Activated B cell treated with CpG ODN at 0.5 μM for 24 hours (primary cell): ENCODE measurements around the gene TMSB15C. TPM values are rescaled to one million over a fixed set of nuclear protein-coding genes. Genes with fewer than 3 reads are reported as not detected.
A peak's percentile ranks its signal among the peaks of the same experiment; 100 is the strongest.

Experiments used
- ATAC-seq: fragments of 200-7000 bp; cut with Tn5 transposase; one replicate; pipeline ENCODE4 v1.10.0; 2021; ENCODE audit warnings: low read depth, mild to moderate bottlenecking, moderate library complexity
- CTCF ChIA-PET: fragments of 350-600 bp; sonication (Branson Sonifier 250); formaldehyde crosslinking; loops from one replicate; lab custom pipeline; 2021; ENCODE audit warnings: antibody characterized with exemption; lab: Charles Lee
- POLR2A ChIA-PET: fragments of 350-600 bp; sonication (Branson Sonifier 250); formaldehyde crosslinking; loops from one replicate; lab custom pipeline; 2021; ENCODE audit warnings: antibody characterized with exemption; lab: Charles Lee
- DNase-seq: peaks from one replicate; pipeline ENCODE4 v3.0.0; 2022
- H3K27ac Mint-ChIP-seq: one replicate; pipeline ENCODE4 v1.8.0; 2020; ENCODE audit warnings: mixed read lengths
- H3K27me3 Mint-ChIP-seq: one replicate; pipeline ENCODE4 v1.8.0; 2021; ENCODE audit warnings: mixed read lengths
- H3K36me3 Mint-ChIP-seq: one replicate; pipeline ENCODE4 v1.8.0; 2021; ENCODE audit warnings: low read depth, mixed read lengths
- H3K4me1 Mint-ChIP-seq: one replicate; pipeline ENCODE4 v1.8.0; 2021; ENCODE audit warnings: mixed read lengths
- H3K4me3 Mint-ChIP-seq: one replicate; pipeline ENCODE4 v1.8.0; 2020; ENCODE audit warnings: mild to moderate bottlenecking, mixed read lengths
- H3K9me3 Mint-ChIP-seq: one replicate; pipeline ENCODE4 v1.8.0; 2020; ENCODE audit warnings: mixed read lengths
- intact Hi-C: fragments of 100-400 bp; cut with micrococcal nuclease; formaldehyde crosslinking; loops from one replicate; pipeline ENCODE4 v1.15.1; 2024
- total RNA-seq: library from RNA; stranded (reverse); gene quantifications from 2 replicates; pipeline ENCODE4 v1.2.3, GENCODE V29; 2022
- TF ChIP-seq, protein P1 (sequence below): fragments of 200-600 bp; IDR thresholded peaks from one replicate; pipeline ENCODE4 v1.8.0; 2022; ENCODE audit warnings: antibody characterized with exemption, mild to moderate bottlenecking

The TMSB15C gene
- total RNA-seq, 1 donor from 2014 or later, result 2.0 TPM

DNA sequence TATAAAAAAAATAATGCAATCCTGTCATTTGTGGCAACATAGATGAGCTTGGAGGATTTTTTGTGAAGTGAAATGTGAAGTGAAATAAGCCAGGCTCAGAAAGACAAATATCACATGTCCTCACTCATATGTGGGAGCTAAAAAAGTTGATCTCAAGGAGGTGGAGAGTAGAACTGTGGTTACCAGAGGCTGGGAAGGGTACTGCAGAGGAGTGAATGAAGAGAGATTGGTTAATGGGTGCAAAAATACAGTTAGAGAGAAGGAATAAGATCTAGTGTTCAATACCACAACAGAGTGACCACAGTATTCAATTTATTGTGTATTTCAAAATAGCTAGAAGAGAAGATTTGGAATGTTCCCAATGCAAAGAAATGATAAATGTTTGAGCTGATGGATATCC, 22.9 kb upstream of the TMSB15C start:
- no peaks in the 10 kb centered on the region for H3K36me3 Mint-ChIP-seq
- peaks cover 4% of the 10 kb centered on the region for H3K4me1 Mint-ChIP-seq
- TF ChIP-seq, protein P1, sequence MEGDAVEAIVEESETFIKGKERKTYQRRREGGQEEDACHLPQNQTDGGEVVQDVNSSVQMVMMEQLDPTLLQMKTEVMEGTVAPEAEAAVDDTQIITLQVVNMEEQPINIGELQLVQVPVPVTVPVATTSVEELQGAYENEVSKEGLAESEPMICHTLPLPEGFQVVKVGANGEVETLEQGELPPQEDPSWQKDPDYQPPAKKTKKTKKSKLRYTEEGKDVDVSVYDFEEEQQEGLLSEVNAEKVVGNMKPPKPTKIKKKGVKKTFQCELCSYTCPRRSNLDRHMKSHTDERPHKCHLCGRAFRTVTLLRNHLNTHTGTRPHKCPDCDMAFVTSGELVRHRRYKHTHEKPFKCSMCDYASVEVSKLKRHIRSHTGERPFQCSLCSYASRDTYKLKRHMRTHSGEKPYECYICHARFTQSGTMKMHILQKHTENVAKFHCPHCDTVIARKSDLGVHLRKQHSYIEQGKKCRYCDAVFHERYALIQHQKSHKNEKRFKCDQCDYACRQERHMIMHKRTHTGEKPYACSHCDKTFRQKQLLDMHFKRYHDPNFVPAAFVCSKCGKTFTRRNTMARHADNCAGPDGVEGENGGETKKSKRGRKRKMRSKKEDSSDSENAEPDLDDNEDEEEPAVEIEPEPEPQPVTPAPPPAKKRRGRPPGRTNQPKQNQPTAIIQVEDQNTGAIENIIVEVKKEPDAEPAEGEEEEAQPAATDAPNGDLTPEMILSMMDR, result no peak
- ChIA-PET POLR2A (no interaction called here), CTCF (interaction anchor here (0.7 to 2.7 kb wide), 3 partner anchors 14 to 40 kb away, joined by 3 to 26 read pairs (median 22); partner anchors contain the start of gene ZCCHC18)
- H3K27me3 Mint-ChIP-seq, result peaks cover under 1% of the 10 kb centered on the region
- ATAC-seq (no peak), DNase-seq (no peak)
- no peaks in the 10 kb centered on the region for H3K9me3 Mint-ChIP-seq
- no peak overlapping the region for H3K27ac Mint-ChIP-seq
- no peak overlapping the region for H3K4me3 Mint-ChIP-seq
- intact Hi-C loops, result loop anchor here (1.0 kb wide), 2 partner anchors 14 to 37 kb away; no protein-coding TSS in a partner anchor

DNA sequence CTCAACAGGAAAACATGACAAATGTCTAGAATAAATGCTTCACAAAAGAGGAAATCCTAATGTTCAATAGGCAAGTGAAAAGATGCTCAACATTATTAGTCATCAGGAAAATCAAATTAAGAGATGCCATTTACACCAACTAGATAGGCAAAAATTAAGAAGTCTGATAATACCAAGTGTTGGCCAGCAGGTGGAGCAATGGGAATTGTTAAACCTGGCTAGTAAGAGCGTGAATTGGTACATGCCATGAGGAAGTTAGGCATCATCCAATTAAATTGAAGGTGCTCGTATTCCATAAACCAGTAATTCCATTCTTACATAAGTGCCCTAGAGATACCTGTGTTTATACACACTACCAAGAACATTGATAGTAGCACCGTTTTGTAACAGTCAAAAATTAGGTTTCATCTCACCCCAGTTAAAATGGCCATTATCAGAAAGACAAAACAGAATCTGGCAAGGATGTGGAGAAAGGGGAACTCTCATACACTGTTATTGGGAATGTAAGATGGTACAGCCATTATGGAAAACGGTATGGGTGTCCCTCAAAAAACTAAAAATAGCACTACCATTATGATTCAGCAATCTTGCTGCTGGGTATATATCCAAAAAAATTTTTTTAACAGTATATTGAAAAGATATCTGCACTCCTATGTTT, 22.2 kb upstream of the TMSB15C start:
- Mint-ChIP-seq H3K9me3 (no peaks in the 10 kb centered on the region), H3K4me1 (peaks cover 4% of the 10 kb centered on the region), H3K4me3 (no peak overlapping the region), H3K27ac (no peak overlapping the region), H3K36me3 (no peaks in the 10 kb centered on the region), H3K27me3 (peaks cover 2% of the 10 kb centered on the region)
- ATAC-seq (peak; percentile 68), DNase-seq (no peak)
- ChIA-PET CTCF (interaction anchor here (2.5 to 2.7 kb wide), 2 partner anchors 14 to 39 kb away, joined by 22 to 26 read pairs; partner anchors contain the start of gene ZCCHC18), POLR2A (no interaction called here)
- TF ChIP-seq, protein P1, result no peak
- intact Hi-C loops, result loop anchor here (1.0 kb wide), 2 partner anchors 15 to 38 kb away; no protein-coding TSS in a partner anchor

DNA sequence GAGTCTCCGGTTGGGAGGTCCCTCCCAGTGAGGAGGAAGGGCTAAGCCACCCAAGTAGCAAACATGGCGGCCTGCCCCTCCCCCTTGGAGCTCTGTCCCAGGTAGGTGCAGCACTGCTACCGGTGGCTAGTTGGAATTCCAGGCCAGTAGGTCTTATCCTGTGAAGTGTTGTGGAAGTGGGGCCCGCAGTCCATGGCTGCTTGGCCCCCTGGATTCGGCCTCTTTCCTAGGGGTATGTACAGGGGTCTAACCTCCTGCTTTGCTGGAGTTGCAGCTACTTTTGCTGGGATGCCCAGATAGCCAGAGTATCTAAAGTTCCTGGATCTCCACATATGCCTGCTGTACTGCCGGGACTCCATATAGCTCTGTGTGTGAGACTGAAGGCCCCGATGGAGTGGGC, 9.9 kb upstream of the TMSB15C start:
- intact Hi-C loops, result no loop called here
- no peak overlapping the region for H3K4me3 Mint-ChIP-seq
- H3K36me3 Mint-ChIP-seq, result no peaks in the 10 kb centered on the region
- H3K27me3 Mint-ChIP-seq, result no peaks in the 10 kb centered on the region
- POLR2A ChIA-PET, result no interaction called here
- H3K9me3 Mint-ChIP-seq, result no peaks in the 10 kb centered on the region
- TF ChIP-seq, protein P1, result no peak
- no peak for DNase-seq
- no peaks in the 10 kb centered on the region for H3K4me1 Mint-ChIP-seq
- ATAC-seq, result no peak
- no peak overlapping the region for H3K27ac Mint-ChIP-seq
- CTCF ChIA-PET, result no interaction called here

DNA sequence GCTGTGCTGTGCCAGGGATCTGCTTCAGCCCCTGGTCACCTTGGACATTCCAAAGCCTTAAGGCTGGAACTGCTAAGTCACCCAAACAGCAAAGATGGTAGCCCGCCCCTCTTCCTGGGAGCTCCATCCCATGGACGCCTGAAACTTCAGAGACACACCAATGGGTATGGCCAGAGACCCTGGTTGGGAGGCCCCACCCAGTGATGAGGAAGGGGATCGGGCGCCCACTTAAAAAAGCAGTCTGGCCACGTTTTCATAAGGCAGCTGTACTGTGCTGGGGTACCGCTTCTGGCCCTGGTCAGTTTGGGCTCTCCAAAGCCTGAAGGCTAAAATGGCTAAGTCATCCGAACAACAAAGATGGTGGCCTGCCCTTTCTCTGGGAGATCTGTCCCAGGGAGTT, 9.4 kb upstream of the TMSB15C start:
- Mint-ChIP-seq H3K4me1 (no peaks in the 10 kb centered on the region), H3K4me3 (no peak overlapping the region), H3K9me3 (no peaks in the 10 kb centered on the region), H3K36me3 (no peaks in the 10 kb centered on the region), H3K27ac (no peak overlapping the region), H3K27me3 (no peaks in the 10 kb centered on the region)
- DNase-seq (no peak), ATAC-seq (no peak)
- TF ChIP-seq, protein P1, result no peak
- POLR2A ChIA-PET, result no interaction called here
- intact Hi-C loops, result no loop called here
- CTCF ChIA-PET, result no interaction called here

DNA sequence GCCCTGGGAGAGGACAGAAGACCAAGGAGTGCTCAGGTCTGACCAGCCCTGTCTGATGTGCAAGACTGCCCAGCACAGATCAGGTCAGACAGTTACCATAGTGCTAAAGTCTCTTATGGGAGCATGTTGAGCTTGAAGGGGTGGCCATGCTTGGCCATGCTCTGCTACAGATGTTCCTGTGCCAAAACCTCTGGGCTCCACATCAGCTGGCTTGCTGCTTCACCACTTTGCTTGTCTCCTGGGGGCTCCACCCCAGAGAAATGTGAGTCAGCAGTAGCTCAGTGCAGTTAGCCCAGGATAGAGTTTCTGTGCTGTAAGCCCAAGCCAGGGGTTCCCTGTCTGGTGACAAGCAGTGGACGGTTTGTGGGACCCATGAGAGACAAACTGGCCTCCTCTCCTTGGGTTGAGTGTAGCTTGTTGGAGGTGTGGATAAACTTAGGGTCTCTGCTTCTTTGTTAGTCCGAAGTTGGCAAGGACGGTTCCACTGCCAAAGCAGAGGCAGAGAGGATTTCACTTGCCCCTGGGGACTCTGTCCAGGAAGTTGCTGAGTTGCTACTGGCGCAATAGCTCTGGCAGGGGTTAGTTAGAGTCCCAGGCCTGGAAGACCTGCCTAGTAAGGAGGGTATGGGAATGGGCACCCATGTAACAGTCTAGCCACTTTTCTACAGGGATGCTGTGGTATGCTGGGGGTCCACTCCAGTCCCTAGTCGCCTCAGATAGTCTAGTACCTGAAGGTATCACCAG, 8.7 kb upstream of the TMSB15C start:
- H3K27me3 Mint-ChIP-seq, result no peaks in the 10 kb centered on the region
- ChIA-PET POLR2A (no interaction called here), CTCF (no interaction called here)
- TF ChIP-seq, protein P1, result no peak
- no peak overlapping the region for H3K27ac Mint-ChIP-seq
- no peaks in the 10 kb centered on the region for H3K4me1 Mint-ChIP-seq
- ATAC-seq (no peak), DNase-seq (no peak)
- H3K36me3 Mint-ChIP-seq, result no peaks in the 10 kb centered on the region
- H3K9me3 Mint-ChIP-seq, result no peaks in the 10 kb centered on the region
- intact Hi-C loops, result no loop called here
- no peak overlapping the region for H3K4me3 Mint-ChIP-seq
